GM12875 (cell line): Measurements from ENCODE around the gene PCLAF.
A peak's percentile ranks its signal among the peaks of the same experiment; 100 is the strongest.
"Not testable (repeated sequence)": the region's sequence is repeated elsewhere in the genome, so short reads cannot be mapped to it uniquely, and the experiment has no call there.

Experiments used
- H3K4me3 ChIP-seq: one replicate; pipeline ENCODE4 v1.5.1; 2011; ENCODE audit warnings: low read depth, low read length, control low read depth
- CTCF ChIP-seq: IDR thresholded peaks from 2 replicates; pipeline ENCODE4 v1.5.1; 2011; ENCODE audit warnings: low read depth, mild to moderate bottlenecking, control low read depth, inconsistent platforms, low read length, moderate library complexity, borderline replicate concordance; ENCODE audit not compliant: insufficient read depth

The PCLAF gene

DNA sequence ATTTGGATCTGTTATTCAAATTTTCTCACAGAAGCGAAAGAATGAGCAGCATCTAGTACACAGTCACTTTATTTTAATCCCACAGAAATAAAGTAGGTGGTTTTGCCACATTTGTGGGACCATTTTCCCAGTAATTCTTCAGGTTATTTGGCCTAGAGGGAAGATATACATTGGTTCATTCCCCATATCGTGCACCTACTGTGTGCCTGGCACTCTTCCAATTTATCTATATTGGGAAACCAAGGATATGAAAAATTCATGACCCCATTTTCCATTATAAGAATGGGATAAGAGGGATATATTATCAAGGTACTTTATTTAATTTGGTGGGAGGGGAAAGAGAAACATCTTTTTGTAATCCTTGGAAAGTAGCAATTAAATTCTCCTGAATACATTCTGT, 41.5 kb upstream of the PCLAF start:
- TF ChIP-seq CTCF: no peak
- H3K4me3 ChIP-seq: no peak overlapping the region

GRCh38 chr15:64412216-64412615, 31.0 kb upstream of the PCLAF start:
- no peak for TF ChIP-seq CTCF
- H3K4me3 ChIP-seq: no peak overlapping the region

DNA sequence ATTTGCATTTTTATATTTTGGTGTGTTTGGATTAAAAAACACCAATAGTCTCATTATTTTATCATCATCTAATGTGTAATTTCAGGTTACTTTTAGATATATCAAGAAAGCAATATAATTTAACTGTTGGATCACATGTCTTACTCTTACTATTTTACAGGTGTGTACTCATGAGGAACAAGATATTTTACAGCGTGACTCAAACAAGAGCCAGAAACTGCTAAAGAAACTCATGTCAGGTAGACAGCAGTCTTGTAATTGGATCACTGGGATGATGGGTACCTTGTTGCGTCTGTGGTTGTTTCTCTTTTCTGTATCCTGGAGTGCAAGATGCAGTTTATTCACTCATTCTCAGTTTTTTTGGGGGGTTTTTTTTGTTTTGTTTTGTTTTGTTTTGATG, 19.3 kb upstream of the PCLAF start:
- TF ChIP-seq CTCF: no peak
- H3K4me3 ChIP-seq: no peak overlapping the region

- no peak for TF ChIP-seq CTCF
- H3K4me3 ChIP-seq: no peak overlapping the region
Measured at GRCh38 chr15:64398575-64398974, 17.3 kb upstream of the PCLAF start.

DNA sequence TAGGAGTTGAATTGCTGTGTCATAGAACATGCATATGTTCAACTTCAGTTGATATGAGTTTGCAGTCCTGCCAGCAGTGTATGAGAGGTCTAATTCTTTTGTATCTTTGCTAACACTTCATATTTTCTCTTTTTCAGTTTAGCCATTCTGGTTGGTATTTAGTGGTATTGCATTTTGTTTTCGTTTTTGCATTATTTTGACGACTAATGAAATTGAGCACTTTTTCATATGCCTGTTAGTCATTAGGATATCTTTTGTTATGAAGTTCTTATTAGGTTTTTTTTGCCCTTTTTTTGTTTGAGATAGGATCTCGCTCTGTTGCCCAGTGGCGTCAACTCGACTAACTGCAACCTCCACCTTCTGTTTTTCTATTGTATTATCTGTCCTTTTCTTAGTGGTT, 15.5 kb upstream of the PCLAF start:
- no peak for TF ChIP-seq CTCF
- no peak overlapping the region for H3K4me3 ChIP-seq

DNA sequence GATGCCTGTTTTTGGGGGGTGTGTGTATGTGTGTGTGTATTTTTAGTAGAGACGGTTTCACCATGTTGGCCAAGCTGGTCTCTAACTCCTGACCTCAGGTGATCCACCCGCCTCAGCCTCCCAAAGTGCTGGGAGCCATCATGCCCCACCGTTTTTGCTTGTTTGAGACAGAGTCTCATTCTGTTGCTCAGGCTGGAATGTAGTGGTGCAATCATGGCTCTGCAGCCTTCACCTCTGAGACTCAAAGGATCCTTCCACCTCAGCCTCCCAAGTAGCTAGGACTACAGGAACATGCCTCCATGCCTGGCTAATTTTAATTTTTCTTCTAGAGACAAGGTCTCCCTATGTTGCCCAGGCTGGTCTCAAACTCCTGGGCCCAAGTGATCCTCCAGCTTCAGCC, 11.2 kb upstream of the PCLAF start:
- not testable (repeated sequence) for H3K4me3 ChIP-seq

GRCh38 chr15:64389036-64389435, 7.8 kb upstream of the PCLAF start:
- no peak for TF ChIP-seq CTCF
- H3K4me3 ChIP-seq: no peak overlapping the region

- H3K4me3 ChIP-seq: peak within 1 kb of the TSS; percentile 70
- no peak for TF ChIP-seq CTCF
Measured at GRCh38 chr15:64387562-64388168, 6.4 kb upstream of the PCLAF start, which contains the start of gene TRIP4. Gene TRIP4 (plus strand): TSS chr15:64387836. CDS start chr15:64387864, 28 bp downstream.
